GM12878 (cell line): ENCODE data around the gene XRCC4. TPM values are rescaled to one million over a fixed set of nuclear protein-coding genes. Genes with fewer than 3 reads are reported as not detected.
A peak's percentile ranks its signal among the peaks of the same experiment; 100 is the strongest.

Experiments
- ATAC-seq: fragments of 200-7000 bp; cut with Tn5 transposase; 3 replicates; pipeline ENCODE4 v1.9.1; 2020; ENCODE audit warnings: mild to moderate bottlenecking, moderate library complexity
- BruUV-seq: library from RNA; stranded (reverse); fragments of 400-500 nt; replicated peaks from 2 replicates; lab custom pipeline; 2021; lab: Mats Ljungman, UMichigan
- CTCF ChIA-PET: fragments of 300-600 bp; sonication (Branson Sonifier 250); formaldehyde crosslinking; extraction: SDS; loops from one replicate; lab custom pipeline; 2021; ENCODE audit warnings: inconsistent platforms; lab: Yijun Ruan, JAX
- POLR2A ChIA-PET: fragments of 350-600 bp; formaldehyde crosslinking; extraction: SDS; loops from one replicate; lab custom pipeline; 2021; ENCODE audit warnings: inconsistent platforms; lab: Charles Lee
- RAD21 ChIA-PET: fragments of 300-600 bp; sonication (Branson Sonifier 250); formaldehyde crosslinking; loops from one replicate; lab custom pipeline; 2023; ENCODE audit warnings: antibody characterized with exemption; ENCODE audit not compliant: unreplicated experiment; lab: Charles Lee
- SMC1A ChIA-PET: fragments of 300-600 bp; sonication (Branson Sonifier 250); formaldehyde crosslinking; loops from one replicate; lab custom pipeline; 2023; ENCODE audit not compliant: unreplicated experiment, uncharacterized antibody; lab: Charles Lee
- DNase-seq: peaks from one replicate; pipeline ENCODE4 v3.0.0-alpha.2; 2011; ENCODE audit warnings: low read depth, low spot score
- FAIRE-seq: peaks from 3 replicates; lab custom pipeline; 2011; peaks lifted over from hg19 to GRCh38; lab: Jason Lieb, UNC
- H2AFZ ChIP-seq: 2 replicates; pipeline ENCODE4 v1.6.0; 2011; ENCODE audit warnings: low read depth, low read length, control low read depth; ENCODE audit not compliant: control insufficient read depth
- H3K27ac ChIP-seq: 2 replicates; pipeline ENCODE4 v1.5.1; 2011; ENCODE audit warnings: control low read depth; ENCODE audit not compliant: control insufficient read depth, insufficient read depth
- H3K27me3 ChIP-seq, 2 experiments: replicated peaks in 1 of 2; 2 replicates each; pipeline versions ENCODE4 v1.6.0 to v1.6.1; 2011; ENCODE audit warnings: low read length in 1 of 2; ENCODE audit not compliant: control insufficient read depth in 2 of 2, insufficient read depth in 2 of 2
- H3K36me3 ChIP-seq, 2 experiments: 2 replicates each; pipeline ENCODE4 v1.5.1; 2011; ENCODE audit warnings: low read length in 1 of 2; ENCODE audit not compliant: control insufficient read depth in 2 of 2, insufficient read depth in 2 of 2
- H3K4me1 ChIP-seq: 2 replicates; pipeline ENCODE4 v1.6.1; 2011; ENCODE audit warnings: mild to moderate bottlenecking, low read length, moderate library complexity, mixed read lengths; ENCODE audit not compliant: control insufficient read depth, insufficient read depth
- H3K4me2 ChIP-seq: 2 replicates; pipeline ENCODE4 v1.6.0; 2011; ENCODE audit warnings: control low read depth; ENCODE audit not compliant: control insufficient read depth, insufficient read depth
- H3K4me3 ChIP-seq: fragments of 200-600 bp; sonication (generic); 2 replicates; pipeline ENCODE4 v1.5.1; 2016
- H3K79me2 ChIP-seq: 2 replicates; pipeline ENCODE4 v1.6.0; 2011; ENCODE audit warnings: low read length; ENCODE audit not compliant: control insufficient read depth, insufficient read depth
- H3K9ac ChIP-seq: 2 replicates; pipeline ENCODE4 v1.8.0; 2011; ENCODE audit warnings: low read length, control low read depth, mixed read lengths; ENCODE audit not compliant: control insufficient read depth, insufficient read depth
- H3K9me3 ChIP-seq: replicated peaks from 3 replicates; pipeline ENCODE4 v1.5.1; 2011; ENCODE audit warnings: mild to moderate bottlenecking, low read length; ENCODE audit not compliant: control insufficient read depth, insufficient read depth
- H4K20me1 ChIP-seq: 2 replicates; pipeline ENCODE4 v1.6.0; 2011; ENCODE audit not compliant: control insufficient read depth, insufficient read depth
- ATF2 ChIP-seq: IDR thresholded peaks from 2 replicates; pipeline ENCODE4 v1.6.1; 2012; ENCODE audit warnings: low read length, inconsistent platforms
- BCL3 ChIP-seq: IDR thresholded peaks from 2 replicates; pipeline ENCODE4 v1.6.1; 2011; ENCODE audit warnings: borderline replicate concordance, low read depth, mild to moderate bottlenecking, moderate library complexity, low read length; ENCODE audit not compliant: insufficient read depth, poor library complexity, severe bottlenecking
- CEBPB ChIP-seq, 2 experiments: fragments of 150-350 bp in 1 of 2; IDR thresholded peaks; 2 replicates each; pipeline ENCODE4 v1.6.1; 2012 to 2014; ENCODE audit warnings: low read depth in 2 of 2, low read length in 2 of 2, borderline replicate concordance in 1 of 2, inconsistent platforms in 1 of 2
- CHD2 ChIP-seq: IDR thresholded peaks from 2 replicates; pipeline ENCODE4 v1.6.1; 2011; ENCODE audit warnings: low read depth, low read length, improper control_type of control experiment, borderline replicate concordance
- CREM ChIP-seq: IDR thresholded peaks from 2 replicates; pipeline ENCODE4 v1.6.1; 2014; ENCODE audit warnings: antibody characterized with exemption, low read depth
- ETV6 ChIP-seq, 2 experiments: fragments of 450-650 bp in 1 of 2; IDR thresholded peaks in 1 of 2; conservative IDR thresholded peaks in 1 of 2; 2 replicates each; pipeline ENCODE4 v1.6.1; 2014; ENCODE audit warnings: antibody characterized with exemption in 1 of 2, borderline replicate concordance in 1 of 2, low read depth in 1 of 2, mild to moderate bottlenecking in 1 of 2, moderate library complexity in 1 of 2
- IKZF1 ChIP-seq: fragments of 450-650 bp; conservative IDR thresholded peaks from 2 replicates; pipeline ENCODE4 v1.6.1; 2017; ENCODE audit warnings: antibody characterized with exemption, mild to moderate bottlenecking
- JUNB ChIP-seq: IDR thresholded peaks from 2 replicates; pipeline ENCODE4 v1.6.1; 2016; ENCODE audit warnings: antibody characterized with exemption, mild to moderate bottlenecking
- KDM1A ChIP-seq: fragments of 200-600 bp; sonication (generic); IDR thresholded peaks from 2 replicates; pipeline ENCODE4 v1.6.1; 2016; ENCODE audit warnings: borderline replicate concordance
- NFIC ChIP-seq: IDR thresholded peaks from 2 replicates; pipeline ENCODE4 v1.6.1; 2012; ENCODE audit warnings: low read depth, mild to moderate bottlenecking, inconsistent platforms, low read length, moderate library complexity
- NR2F1 ChIP-seq: fragments of 450-650 bp; conservative IDR thresholded peaks from 2 replicates; pipeline ENCODE4 v1.6.1; 2017; ENCODE audit warnings: mild to moderate bottlenecking
- PAX5 ChIP-seq: IDR thresholded peaks from 2 replicates; pipeline ENCODE4 v1.6.1; 2011; ENCODE audit warnings: low read depth, low read length, borderline replicate concordance
- SRF ChIP-seq, 2 experiments: IDR thresholded peaks; 2 replicates each; pipeline ENCODE4 v1.6.1; 2011; ENCODE audit warnings: low read depth in 2 of 2, low read length in 2 of 2, mild to moderate bottlenecking in 1 of 2, moderate library complexity in 1 of 2
- YY1 ChIP-seq: IDR thresholded peaks from 2 replicates; pipeline ENCODE4 v1.6.1; 2011; ENCODE audit warnings: low read depth, mild to moderate bottlenecking, low read length
- WGBS: methylation state at CpG from one replicate; pipeline ENCODE4 v1.1.6; 2016; ENCODE audit warnings: low lambda C conversion rate; ENCODE audit not compliant: insufficient replicate concordance, insufficient coverage; ENCODE audit errors: missing lambda C conversion rate; 5-methylcytosine and 5-hydroxymethylcytosine counted together
- in situ Hi-C: fragments of 300-500 bp; cut with MboI; formaldehyde crosslinking; loops from 9 replicates; pipeline ENCODE4 v1.14.3; 2018; ENCODE audit warnings: mixed read lengths
- intact Hi-C: fragments of 100-400 bp; cut with micrococcal nuclease; formaldehyde crosslinking; loops from one replicate; pipeline ENCODE4 v1.14.2; 2022; ENCODE audit not compliant: unreplicated experiment
- polyA plus RNA-seq, 11 experiments: library from polyadenylated mRNA; depleted of rRNA in 4 of 11; unstranded in 6 of 11; stranded (reverse) in 5 of 11; fragments of >200 nt; fragmentation: Nextera tagmentation in 4 of 11; fragmentation: Illumina TruSeq in 1 of 11; extraction: Ambion mirVana in 4 of 11; extraction: Trizol in 1 of 11; gene quantifications; 1 replicate in 1 of 11; 2 replicates in 10 of 11; pipeline versions ENCODE4 v1.2.1 to v1.2.3, GENCODE V29; 2011 to 2016; ENCODE audit warnings: inconsistent platforms in 2 of 11, missing spikeins in 2 of 11, low read depth in 1 of 11
- total RNA-seq, 4 experiments: library from RNA; depleted of rRNA in 3 of 4; stranded (reverse); fragments of >200 nt in 3 of 4; fragmentation: Illumina TruSeq in 1 of 4; extraction: Trizol in 1 of 4; gene quantifications; 2 replicates each; pipeline versions ENCODE4 v1.2.1 to v1.2.3, GENCODE V29; 2013 to 2021

XRCC4 gene
- total and polyA plus RNA-seq, 10 of the 15 experiments (the other 5 are each of a cell fraction or from before 2014, with no cell fraction given) = 12.1 to 53.6 (median 25.8) TPM

- peak; percentile 59 for DNase-seq
- Histone ChIP-seq H3K9ac (no peak overlapping the region), H3K27me3 (no peaks in the 10 kb centered on the region), H3K36me3 (no peaks in the 10 kb centered on the region), H3K4me1 (peaks cover 13% of the 10 kb centered on the region; the same call in 1 of the 2 replicates), H3K4me2 (peak overlapping the region; percentile 53), H2AFZ (peak overlapping the region; percentile 61), H4K20me1 (no peaks in the 10 kb centered on the region), H3K27ac (peak overlapping the region; percentile 40), H3K4me3 (peak overlapping the region; percentile 10; the same call in 1 of the 2 replicates), H3K9me3 (no peaks in the 10 kb centered on the region; the same call in 2 of the 3 replicates), H3K79me2 (no peaks in the 10 kb centered on the region)
- RAD21 ChIA-PET = no interaction called here
- SMC1A ChIA-PET = interaction anchor here (1.4 kb wide), 1 partner anchor 46 kb away, joined by 5 read pairs; no protein-coding TSS in a partner anchor
- WGBS = 2% methylated on average over 8 of the region's 8 CpGs
- CTCF ChIA-PET = no interaction called here
- in situ Hi-C loops (no loop called here), intact Hi-C loops (loop anchor here (10.0 kb wide), 1 partner anchor 290 kb away; the partner anchor contains the start of genes TMEM167A and XRCC4)
- ATAC-seq = peak; percentile 88
- peak; percentile 68 for FAIRE-seq
- POLR2A ChIA-PET = no interaction called here
- no TSS peak for BruUV-seq
- TF ChIP-seq YY1 (0 out of 2 replicates have a peak, but pooled peaks have one; percentile 12), JUNB (peak; percentile 41; the same call in 1 of the 2 replicates), ATF2 (peak; percentile 53), KDM1A (no peak), NR2F1 (no peak), BCL3 (peak; percentile 20), NFIC (peak; percentile 61), SRF (IDR thresholded peaks at IDR 0.05; ENCODE audit: low read depth in 2 of 2, low read length in 2 of 2) (peak in 1 of 2 experiments; percentile 73; a peak in 1 of 4 replicates), IKZF1 (peak; percentile 25; the same call in 1 of the 2 replicates), CEBPB (IDR thresholded peaks at IDR 0.05; ENCODE audit: borderline replicate concordance in 1 of 2, low read depth in 2 of 2, low read length in 2 of 2) (no peak), CHD2 (no peak), PAX5 (peak; percentile 37; the same call in 1 of the 2 replicates), ETV6 (conservative IDR thresholded peaks at IDR 0.05 in 1 of 2, IDR thresholded peaks at IDR 0.05 in 1 of 2; ENCODE audit: borderline replicate concordance in 1 of 2, low read depth in 1 of 2) (peak in 1 of 2 experiments; percentile 42; a peak in 1 of 4 replicates), CREM (peak; percentile 35; the same call in 1 of the 2 replicates)
Measured at GRCh38 chr5:83364312-83365299, 287.3 kb downstream of the XRCC4 start.
